Renal cortex interstitium (tissue), 11 donors: ENCODE results near the gene SLC25A21. TPM values are rescaled to one million over a fixed set of nuclear protein-coding genes. Genes with fewer than 3 reads are reported as not detected.
"Not testable (repeated sequence)": the region's sequence is repeated elsewhere in the genome, so short reads cannot be mapped to it uniquely, and the experiment has no call there.

ENCODE experiments used
- DNase-seq, 11 donors: peaks; one replicate each; pipeline ENCODE4 v3.0.0-alpha.2; 2013; ENCODE audit warnings: low read depth in 9 of 11, low spot score in 4 of 11; ENCODE audit errors: extremely low read depth in 1 of 11
- polyA plus RNA-seq, 3 donors: library from polyadenylated mRNA; unstranded; fragments of 120-200 nt; gene quantifications; one replicate each; pipeline ENCODE4 v1.2.1, GENCODE V29; 2013; ENCODE audit not compliant: insufficient read length in 3 of 3

Gene SLC25A21
- polyA plus RNA-seq, 3 donors, result 3.2 to 4.2 (median 3.5) TPM

DNA sequence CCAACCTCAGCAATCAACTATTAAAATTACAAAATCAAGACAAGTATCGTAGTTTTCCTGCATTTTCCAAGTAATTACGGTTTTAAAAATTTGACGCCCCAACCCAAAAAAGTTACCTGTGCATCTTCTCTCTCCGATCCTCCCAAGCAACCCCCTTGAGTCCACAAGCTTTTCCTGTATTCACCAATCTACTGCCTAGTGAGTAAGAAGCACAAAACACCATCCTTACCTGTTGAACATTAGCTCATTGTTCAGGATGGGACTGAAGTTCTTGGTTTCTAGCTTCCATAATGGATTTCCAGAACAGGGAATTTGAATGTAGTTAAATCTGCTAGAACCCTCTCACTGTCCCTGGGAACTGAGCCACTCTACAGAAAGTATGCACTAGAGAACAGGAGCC, 348.8 kb downstream of the SLC25A21 start:
- DNase-seq, result no peak

DNA sequence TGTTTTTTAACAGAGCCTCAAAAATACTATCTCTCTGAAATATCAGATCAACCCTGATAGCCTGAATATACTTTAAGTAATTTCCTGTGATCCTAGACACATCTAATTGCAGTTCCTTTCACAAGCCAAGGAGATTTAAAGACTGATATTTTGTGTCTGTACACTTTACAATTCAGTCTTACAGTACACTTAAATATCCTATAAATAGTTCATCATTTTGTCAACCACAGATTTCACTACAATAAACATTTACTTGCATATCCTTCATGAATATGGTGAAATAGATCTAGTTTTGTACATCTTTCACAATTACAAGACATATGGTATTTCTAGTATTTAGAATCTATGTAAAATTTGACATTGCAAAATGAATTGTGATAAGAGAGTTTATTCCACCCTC, 349.7 kb downstream of the SLC25A21 start:
- DNase-seq, result no peak

DNA sequence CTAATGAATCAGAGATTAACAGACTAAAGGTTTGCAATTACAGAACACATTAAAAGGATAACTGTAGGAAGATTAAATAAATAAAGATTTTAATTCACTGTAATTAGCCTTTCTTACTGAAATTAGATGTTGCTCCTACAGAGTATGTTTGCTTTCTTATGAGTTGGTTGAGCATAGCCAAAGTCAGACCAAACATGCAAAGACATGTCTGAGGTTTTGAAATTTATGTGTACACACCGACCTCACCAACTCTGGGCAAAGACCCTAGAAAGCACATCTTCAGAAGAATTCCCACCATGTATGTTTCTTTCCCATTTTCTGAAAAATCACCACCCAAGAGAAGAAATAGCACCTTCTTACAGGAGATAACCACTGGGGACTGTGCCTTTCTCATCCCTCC, 351.5 kb downstream of the SLC25A21 start:
- DNase-seq, result no peak

- DNase-seq, result no peak
Measured at GRCh38 chr14:36820111-36820709, 352.2 kb downstream of the SLC25A21 start.

DNA sequence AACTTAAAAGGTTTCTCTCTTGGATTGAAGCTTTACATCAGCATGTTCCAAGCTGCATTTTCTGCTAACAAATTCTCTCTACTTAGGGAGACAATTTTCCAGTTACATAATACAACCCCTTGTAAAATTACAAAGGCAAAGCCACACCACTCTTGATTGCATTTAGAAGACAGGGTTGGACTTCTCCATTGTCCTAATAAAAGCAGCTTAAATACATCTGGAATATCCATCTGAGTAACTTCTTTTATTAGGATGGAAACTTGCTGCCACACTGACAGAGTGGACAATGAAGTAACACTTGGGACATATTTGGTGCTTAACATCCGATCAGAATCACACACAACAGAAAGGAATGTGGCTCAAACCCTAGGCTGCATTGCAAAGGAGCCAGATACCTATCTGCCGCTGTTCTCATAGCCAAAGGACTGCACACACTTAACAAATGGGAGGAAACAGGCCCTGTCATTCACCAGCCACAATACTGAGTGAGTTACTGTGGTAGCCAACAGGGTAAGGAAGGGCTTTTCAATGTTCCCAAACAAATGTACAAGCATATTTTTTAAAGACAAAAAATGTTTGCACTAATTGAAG, 353.5 kb downstream of the SLC25A21 start:
- no peak for DNase-seq

DNA sequence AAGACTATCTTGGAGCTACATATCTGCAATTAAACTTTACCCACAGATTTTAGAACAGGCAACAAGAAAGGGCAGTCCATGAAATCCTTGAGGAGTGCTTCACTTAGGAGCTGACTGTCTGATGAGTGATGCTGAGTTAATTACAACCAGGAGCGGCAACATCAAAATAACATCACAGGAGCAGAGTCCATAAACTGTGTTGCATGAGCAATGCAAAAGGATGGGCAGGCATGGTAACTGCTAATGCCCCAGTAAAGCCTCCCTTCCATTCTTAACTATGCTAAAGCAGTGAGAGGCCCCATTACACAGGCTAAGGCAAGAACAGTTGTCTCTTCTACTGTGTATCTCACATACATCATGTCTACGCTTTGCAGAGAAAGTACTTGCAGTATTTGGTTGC, 354.2 kb downstream of the SLC25A21 start:
- DNase-seq, result no peak

DNA sequence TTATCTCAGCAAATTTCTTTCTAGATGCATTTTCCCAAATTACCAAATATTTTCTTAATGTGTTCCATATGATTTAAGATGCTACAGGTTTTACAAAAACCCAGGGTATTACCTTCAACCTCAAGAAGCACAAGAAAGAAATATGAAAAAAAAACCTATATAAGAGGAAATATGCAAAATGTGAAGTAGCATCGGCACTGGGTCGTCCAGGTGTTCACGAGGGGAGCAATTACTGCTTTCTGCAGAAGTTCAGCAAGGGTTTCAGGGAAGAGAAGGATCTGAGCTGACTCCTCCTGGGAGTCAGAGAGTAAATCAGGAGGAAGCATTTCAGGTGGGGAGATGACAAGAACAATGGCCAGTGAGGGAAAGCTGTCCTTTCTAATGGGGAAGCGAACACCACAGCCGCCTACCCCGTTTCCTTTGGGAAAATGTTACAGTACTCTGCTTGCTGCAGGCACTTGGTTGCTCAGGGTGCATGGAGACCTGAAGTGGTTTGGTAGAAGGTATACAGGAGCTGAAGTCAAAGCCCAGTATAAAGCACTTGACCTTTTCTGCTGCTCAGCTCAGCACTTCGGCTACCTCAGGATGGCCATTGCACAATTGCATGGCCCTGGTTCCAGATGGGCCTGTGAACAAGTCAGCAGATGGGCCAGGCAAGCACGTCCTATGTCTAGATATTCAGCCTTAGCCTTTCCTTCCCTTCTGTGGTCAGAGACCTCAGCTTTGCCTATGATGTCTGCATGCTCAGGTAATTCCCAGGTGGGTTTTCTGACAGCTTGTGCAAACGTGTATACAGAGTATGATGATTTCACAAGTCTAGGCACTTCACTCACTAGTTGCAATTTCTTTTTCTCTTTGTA, 355.1 kb downstream of the SLC25A21 start:
- DNase-seq, result no peak

GRCh38 chr14:36816481-36816880, 355.9 kb downstream of the SLC25A21 start:
- no peak for DNase-seq

DNA sequence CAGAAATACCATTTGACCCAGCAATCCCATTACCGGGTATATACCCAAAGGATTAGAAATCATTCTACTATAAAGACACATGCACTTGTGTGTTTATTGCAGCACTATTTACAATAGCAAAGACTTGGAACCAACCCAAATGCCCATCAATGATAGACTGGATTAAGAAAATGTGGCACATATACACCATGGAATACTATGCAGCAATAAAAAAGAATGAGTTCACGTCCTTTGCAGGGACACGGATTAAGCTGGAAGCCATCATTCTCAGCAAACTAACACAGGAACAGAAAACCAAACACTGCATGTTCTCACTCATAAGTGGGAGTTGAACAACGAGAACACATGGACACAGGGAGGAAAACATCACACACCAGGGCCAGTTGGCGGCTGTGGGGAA, 357.6 kb downstream of the SLC25A21 start:
- DNase-seq, result not testable (repeated sequence)

DNA sequence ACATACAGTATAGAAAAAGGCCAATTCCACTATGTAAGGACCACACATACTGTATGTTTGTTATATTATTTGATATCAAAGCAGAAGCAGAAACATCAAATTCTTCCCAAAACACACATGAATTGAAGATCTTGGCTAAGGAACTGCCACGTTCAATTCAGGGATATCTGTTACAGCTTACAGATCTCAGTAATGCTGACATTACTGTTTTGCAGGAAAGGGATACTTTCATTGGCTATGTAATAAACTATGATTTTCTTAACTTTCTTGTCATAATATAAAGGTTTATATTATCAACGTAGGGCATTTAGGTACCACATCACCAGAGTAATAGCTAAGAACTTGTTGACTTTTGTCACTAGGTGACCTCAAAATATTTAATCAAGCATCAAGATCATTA, 362.2 kb downstream of the SLC25A21 start:
- DNase-seq, result no peak

DNA sequence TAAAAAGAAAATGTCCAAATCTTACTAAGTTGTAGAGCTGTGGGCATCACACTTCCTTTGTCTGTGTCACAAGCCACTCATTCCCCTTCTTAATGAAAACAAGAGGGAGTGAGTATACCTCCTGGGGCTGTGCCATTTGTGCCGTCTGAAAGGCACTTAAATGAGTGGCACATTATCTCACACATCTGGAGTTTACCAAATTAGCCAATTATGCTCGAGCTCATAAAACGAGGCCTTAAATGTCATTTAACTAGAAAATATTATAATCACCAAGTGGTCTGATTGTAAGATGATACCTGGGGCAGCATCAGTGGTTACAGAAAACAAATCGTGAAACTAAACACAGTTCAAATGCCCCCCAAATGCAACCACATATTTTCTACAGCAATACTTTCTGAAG, 364.7 kb downstream of the SLC25A21 start:
- DNase-seq, result no peak

GRCh38 chr14:36805131-36805559, 367.3 kb downstream of the SLC25A21 start:
- peak in 1 of 11 donors; percentile 12 for DNase-seq

DNA sequence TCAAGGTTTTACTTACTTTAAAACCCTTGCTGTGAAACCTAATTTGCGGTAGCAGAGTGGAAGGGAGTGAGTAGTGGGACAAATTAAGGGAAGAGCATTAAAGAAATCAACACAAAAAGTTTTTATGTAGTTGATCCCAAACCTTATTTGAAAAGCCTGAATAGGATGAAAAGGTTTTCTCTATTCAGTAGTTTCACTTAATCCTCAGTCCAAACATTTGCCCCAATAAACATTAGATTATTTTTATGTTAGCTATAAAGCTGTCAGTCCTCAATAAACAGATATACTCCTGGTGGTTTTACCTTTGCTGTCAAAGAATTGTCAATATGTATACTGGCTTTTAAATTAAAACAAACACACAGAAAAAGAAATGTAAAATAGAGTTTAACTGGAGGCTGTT, 374.8 kb downstream of the SLC25A21 start:
- DNase-seq, result no peak

- peak in 1 of 11 donors; percentile 29 for DNase-seq
Measured at GRCh38 chr14:36791402-36791801, 381.0 kb downstream of the SLC25A21 start.

GRCh38 chr14:36785511-36785910, 386.9 kb downstream of the SLC25A21 start:
- DNase-seq, result no peak

- no peak for DNase-seq
Measured at GRCh38 chr14:36784541-36784940, 387.9 kb downstream of the SLC25A21 start.

DNA sequence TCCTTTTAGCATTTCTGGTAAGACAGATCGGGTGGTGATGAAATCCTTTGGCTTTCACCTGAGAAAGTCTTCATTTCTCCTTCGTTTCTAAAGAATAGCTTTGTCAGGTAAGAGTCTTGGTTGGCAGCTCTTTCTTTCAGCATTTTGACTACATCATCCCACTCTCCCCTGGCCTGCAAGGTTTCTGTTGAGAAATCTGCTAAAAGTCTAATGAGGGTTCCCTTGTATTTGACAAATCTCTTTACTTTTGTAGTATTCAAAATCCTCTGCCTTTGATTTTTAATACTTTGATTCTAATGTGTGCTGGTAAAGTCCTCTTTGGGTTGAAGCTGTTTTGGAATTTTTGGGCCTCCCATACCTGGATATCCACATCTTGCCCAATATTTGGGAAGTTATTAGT, 390.5 kb downstream of the SLC25A21 start:
- no peak for DNase-seq

GRCh38 chr14:36773558-36773957, 398.8 kb downstream of the SLC25A21 start:
- no peak for DNase-seq

GRCh38 chr14:36773136-36773540, 399.3 kb downstream of the SLC25A21 start:
- DNase-seq, result no peak

DNA sequence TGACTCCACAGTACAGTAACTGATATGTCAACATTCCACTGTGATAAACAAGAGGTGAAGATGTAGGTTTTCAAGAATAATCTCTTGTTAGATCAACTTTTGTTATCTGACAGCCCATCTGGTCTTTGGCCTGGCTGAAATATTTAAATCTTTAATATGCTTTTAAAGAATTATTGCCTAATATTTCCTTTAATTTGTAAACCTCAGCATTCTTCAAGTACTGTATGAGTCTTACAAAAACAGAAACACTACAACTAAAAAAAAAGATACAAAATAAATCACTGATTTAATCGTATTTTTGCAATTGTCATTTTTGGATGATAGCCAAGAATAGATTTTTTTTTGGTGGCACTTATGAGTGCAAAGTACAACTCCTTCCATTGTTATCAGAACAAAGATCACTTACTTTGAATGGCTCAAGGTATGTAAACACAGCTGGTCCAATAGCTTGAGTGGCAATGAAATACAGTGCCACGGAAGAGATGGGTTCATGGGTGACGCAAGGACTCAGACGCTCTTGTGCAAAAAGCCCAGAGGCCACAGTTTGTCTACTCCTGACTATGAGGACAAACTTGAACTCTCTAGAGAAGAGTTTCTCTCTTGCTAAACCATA, 401.3 kb downstream of the SLC25A21 start:
- no peak for DNase-seq
